SK-N-SH (cell line): Measurements from ENCODE around the gene ETS1.

ENCODE experiments used
- CHD2 ChIP-seq: fragments of 150-350 bp; IDR thresholded peaks from 2 replicates; pipeline ENCODE4 v1.6.1; 2018; ENCODE audit warnings: low read length; ENCODE audit not compliant: partially characterized antibody
- EP300 ChIP-seq, 2 experiments: IDR thresholded peaks; 2 replicates each; pipeline versions ENCODE4 v1.4.0 to v1.6.1; 2012; ENCODE audit warnings: borderline replicate concordance in 1 of 2, low read depth in 1 of 2, low read length in 1 of 2
- FOXM1 ChIP-seq: IDR thresholded peaks from 2 replicates; pipeline ENCODE4 v1.4.0; 2012; ENCODE audit warnings: low read depth, mild to moderate bottlenecking
- IRF3 ChIP-seq: fragments of 150-350 bp; IDR thresholded peaks from 2 replicates; pipeline ENCODE4 v1.6.1; 2016; ENCODE audit warnings: mild to moderate bottlenecking, low read depth, low read length
- NFIC ChIP-seq: IDR thresholded peaks from 2 replicates; pipeline ENCODE4 v1.4.0; 2012; ENCODE audit warnings: borderline replicate concordance
- POLR2AphosphoS5 ChIP-seq: IDR thresholded peaks from 2 replicates; pipeline ENCODE4 v1.6.1; 2012; ENCODE audit warnings: low read depth, low read length
- RFX5 ChIP-seq: IDR thresholded peaks from 2 replicates; pipeline ENCODE4 v1.6.1; 2012; ENCODE audit warnings: mild to moderate bottlenecking, improper control_type of control experiment, low read length
- SIN3A ChIP-seq: IDR thresholded peaks from 2 replicates; pipeline ENCODE4 v1.6.1; 2012; ENCODE audit warnings: low read depth, mild to moderate bottlenecking, low read length, moderate library complexity, borderline replicate concordance
- SMC3 ChIP-seq: IDR thresholded peaks from 2 replicates; pipeline ENCODE4 v1.6.1; 2012; ENCODE audit warnings: low read depth, low read length, improper control_type of control experiment
- USF1 ChIP-seq: IDR thresholded peaks from 2 replicates; pipeline ENCODE4 v1.4.0; 2012; ENCODE audit warnings: low read depth, borderline replicate concordance
- YY1 ChIP-seq: IDR thresholded peaks from 2 replicates; pipeline ENCODE4 v1.4.0; 2012; ENCODE audit warnings: low read depth, mild to moderate bottlenecking
- TF ChIP-seq, protein P1 (sequence below): fragments of 200-600 bp; sonication (generic); IDR thresholded peaks from 2 replicates; pipeline ENCODE4 v1.6.1; 2017; ENCODE audit warnings: antibody characterized with exemption, mild to moderate bottlenecking, moderate library complexity
- TF ChIP-seq, protein P2 (sequence below): fragments of 150-350 bp; IDR thresholded peaks from 2 replicates; pipeline ENCODE4 v1.6.1; 2017; ENCODE audit warnings: antibody characterized with exemption, low read length, low read depth, borderline replicate concordance

DNA sequence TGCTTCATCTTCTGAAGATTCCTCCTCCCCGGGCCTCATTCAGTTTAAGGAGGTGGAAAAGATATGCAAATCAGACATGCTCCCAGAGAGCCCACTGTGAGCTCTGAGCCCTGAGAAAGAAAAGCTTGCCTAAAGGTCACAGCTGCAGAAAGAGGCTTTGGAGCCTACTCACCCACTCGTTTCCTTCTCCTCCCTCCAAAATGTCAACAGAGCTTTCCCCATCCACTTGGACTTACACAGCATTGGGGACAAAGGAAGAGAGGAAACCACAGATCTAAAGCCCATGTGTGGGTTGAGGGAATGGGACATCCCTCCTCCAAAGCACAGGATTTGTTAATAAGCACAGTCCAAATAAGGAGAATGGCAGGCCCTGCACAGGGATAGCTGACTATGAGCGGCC lies 158.4 kb downstream of the ETS1 start:
- TF ChIP-seq, protein P1, sequence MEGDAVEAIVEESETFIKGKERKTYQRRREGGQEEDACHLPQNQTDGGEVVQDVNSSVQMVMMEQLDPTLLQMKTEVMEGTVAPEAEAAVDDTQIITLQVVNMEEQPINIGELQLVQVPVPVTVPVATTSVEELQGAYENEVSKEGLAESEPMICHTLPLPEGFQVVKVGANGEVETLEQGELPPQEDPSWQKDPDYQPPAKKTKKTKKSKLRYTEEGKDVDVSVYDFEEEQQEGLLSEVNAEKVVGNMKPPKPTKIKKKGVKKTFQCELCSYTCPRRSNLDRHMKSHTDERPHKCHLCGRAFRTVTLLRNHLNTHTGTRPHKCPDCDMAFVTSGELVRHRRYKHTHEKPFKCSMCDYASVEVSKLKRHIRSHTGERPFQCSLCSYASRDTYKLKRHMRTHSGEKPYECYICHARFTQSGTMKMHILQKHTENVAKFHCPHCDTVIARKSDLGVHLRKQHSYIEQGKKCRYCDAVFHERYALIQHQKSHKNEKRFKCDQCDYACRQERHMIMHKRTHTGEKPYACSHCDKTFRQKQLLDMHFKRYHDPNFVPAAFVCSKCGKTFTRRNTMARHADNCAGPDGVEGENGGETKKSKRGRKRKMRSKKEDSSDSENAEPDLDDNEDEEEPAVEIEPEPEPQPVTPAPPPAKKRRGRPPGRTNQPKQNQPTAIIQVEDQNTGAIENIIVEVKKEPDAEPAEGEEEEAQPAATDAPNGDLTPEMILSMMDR, result no peak
- TF ChIP-seq EP300 (IDR thresholded peaks at IDR 0.05; ENCODE audit: borderline replicate concordance in 1 of 2, low read depth in 1 of 2, low read length in 1 of 2), result no peak
- TF ChIP-seq YY1, result no peak
- no peak for TF ChIP-seq SIN3A
- TF ChIP-seq NFIC, result no peak
- TF ChIP-seq POLR2AphosphoS5, result no peak
- TF ChIP-seq, protein P2, sequence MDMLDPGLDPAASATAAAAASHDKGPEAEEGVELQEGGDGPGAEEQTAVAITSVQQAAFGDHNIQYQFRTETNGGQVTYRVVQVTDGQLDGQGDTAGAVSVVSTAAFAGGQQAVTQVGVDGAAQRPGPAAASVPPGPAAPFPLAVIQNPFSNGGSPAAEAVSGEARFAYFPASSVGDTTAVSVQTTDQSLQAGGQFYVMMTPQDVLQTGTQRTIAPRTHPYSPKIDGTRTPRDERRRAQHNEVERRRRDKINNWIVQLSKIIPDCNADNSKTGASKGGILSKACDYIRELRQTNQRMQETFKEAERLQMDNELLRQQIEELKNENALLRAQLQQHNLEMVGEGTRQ, result no peak
- no peak for TF ChIP-seq CHD2
- no peak for TF ChIP-seq SMC3
- TF ChIP-seq RFX5, result no peak
- TF ChIP-seq IRF3, result no peak
- no peak for TF ChIP-seq USF1
- no peak for TF ChIP-seq FOXM1
